MM.1S (cell line): ENCODE data around the gene FOXP1.

ENCODE experiments used
- CTCF ChIP-seq: fragments of 300-600 bp; sonication (generic); IDR thresholded peaks from 2 replicates; pipeline ENCODE4 v1.5.1; 2016; ENCODE audit warnings: antibody characterized with exemption, low read length, mixed read lengths
- EZH2 ChIP-seq: fragments of 300-600 bp; sonication (generic); optimal IDR thresholded peaks from 2 replicates; pipeline ENCODE3; 2017; ENCODE audit warnings: low read depth, mild to moderate bottlenecking, antibody characterized with exemption, low read length, mixed read lengths
- EZH2phosphoT487 ChIP-seq: fragments of 300-600 bp; sonication (generic); IDR thresholded peaks from 2 replicates; pipeline ENCODE4 v1.6.1; 2018; ENCODE audit warnings: antibody characterized with exemption, low read length

DNA sequence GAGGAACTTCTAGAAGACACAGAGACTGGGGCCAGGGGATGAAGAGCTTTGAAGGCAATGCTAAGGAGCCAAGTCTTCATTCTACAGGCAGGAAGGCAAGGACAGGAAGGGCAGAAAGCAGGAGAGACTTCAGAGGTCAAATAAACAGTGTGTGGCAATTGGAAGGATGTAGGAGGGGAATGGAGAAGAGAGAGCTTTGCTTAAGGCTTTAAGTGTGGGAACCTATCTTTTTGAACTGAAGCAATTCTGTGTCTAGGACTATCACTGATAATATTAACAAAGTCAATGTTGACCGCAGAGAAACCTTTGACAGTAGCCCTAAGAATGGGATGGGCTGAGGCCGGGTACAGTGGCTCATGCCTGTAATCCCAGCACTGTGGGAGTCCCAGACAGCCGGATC lies 325.0 kb downstream of the FOXP1 start:
- TF ChIP-seq CTCF = no peak
- TF ChIP-seq EZH2 = no peak
- no peak for TF ChIP-seq EZH2phosphoT487
